ENCODE results near the gene SLC9A6. TPM values are rescaled to one million over a fixed set of nuclear protein-coding genes. Genes with fewer than 3 reads are reported as not detected.
"Not testable (repeated sequence)": the region's sequence is repeated elsewhere in the genome, so short reads cannot be mapped to it uniquely, and the experiment has no call there.

Gene SLC9A6
- total RNA-seq, 1 donor from 2014 or later, result 15.8 TPM

DNA sequence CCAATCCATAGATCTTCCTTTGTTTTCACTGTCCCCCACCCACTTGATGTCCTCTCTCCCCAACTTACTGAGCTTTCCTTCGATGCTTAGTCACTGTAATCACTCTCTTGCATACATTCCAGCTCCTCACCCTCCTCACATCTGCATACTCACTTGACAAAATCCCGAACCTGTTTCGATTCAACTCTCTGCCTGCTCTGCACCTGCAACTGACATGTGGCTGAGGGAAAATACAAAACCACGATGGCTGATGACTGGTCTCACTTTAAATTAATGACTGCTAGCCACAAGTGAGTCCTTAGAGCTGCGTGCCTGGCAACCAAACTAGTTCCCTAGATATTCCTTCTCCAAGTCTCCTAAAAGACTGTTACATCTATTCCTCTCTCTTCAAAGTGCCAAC lies 91.7 kb downstream of the SLC9A6 start:
- no peak for DNase-seq (ENCODE audit: extremely low spot score, unreplicated experiment)
- Mint-ChIP-seq H3K4me1 (ENCODE audit: unreplicated experiment) (no peaks in the 10 kb centered on the region), H3K9me3 (peaks cover 7% of the 10 kb centered on the region), H3K27me3 (peaks cover 6% of the 10 kb centered on the region), H3K4me3 (no peak overlapping the region), H3K27ac (no peak overlapping the region), H3K36me3 (no peaks in the 10 kb centered on the region)
- TF ChIP-seq, protein P1, sequence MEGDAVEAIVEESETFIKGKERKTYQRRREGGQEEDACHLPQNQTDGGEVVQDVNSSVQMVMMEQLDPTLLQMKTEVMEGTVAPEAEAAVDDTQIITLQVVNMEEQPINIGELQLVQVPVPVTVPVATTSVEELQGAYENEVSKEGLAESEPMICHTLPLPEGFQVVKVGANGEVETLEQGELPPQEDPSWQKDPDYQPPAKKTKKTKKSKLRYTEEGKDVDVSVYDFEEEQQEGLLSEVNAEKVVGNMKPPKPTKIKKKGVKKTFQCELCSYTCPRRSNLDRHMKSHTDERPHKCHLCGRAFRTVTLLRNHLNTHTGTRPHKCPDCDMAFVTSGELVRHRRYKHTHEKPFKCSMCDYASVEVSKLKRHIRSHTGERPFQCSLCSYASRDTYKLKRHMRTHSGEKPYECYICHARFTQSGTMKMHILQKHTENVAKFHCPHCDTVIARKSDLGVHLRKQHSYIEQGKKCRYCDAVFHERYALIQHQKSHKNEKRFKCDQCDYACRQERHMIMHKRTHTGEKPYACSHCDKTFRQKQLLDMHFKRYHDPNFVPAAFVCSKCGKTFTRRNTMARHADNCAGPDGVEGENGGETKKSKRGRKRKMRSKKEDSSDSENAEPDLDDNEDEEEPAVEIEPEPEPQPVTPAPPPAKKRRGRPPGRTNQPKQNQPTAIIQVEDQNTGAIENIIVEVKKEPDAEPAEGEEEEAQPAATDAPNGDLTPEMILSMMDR (conservative IDR thresholded peaks at IDR 0.05), result no peak

DNA sequence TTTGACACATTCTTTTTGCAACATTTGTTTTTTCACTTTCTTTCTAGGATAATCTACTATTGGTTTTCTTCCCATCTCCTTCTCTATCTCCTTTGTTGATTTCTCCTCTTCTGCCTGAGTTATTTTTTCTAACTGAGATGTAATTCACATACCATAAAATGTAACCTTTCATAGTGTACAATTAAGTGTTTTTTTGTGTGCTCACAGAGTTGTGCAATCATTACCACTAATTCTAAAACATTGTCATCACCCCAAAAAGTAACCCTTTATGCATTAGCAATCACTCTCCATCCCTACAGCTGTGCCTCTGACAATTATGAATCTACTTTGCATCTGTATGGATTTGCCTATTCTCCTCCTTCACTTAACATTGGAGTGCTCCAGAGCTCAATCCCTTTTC lies 95.5 kb downstream of the SLC9A6 start:
- DNase-seq (ENCODE audit: extremely low spot score, unreplicated experiment), result no peak
- Mint-ChIP-seq H3K36me3 (no peaks in the 10 kb centered on the region), H3K9me3 (peaks cover 7% of the 10 kb centered on the region), H3K27me3 (peaks cover 6% of the 10 kb centered on the region), H3K4me3 (no peak overlapping the region), H3K27ac (no peak overlapping the region), H3K4me1 (ENCODE audit: unreplicated experiment) (no peaks in the 10 kb centered on the region)
- TF ChIP-seq, protein P1 (conservative IDR thresholded peaks at IDR 0.05), result no peak

DNA sequence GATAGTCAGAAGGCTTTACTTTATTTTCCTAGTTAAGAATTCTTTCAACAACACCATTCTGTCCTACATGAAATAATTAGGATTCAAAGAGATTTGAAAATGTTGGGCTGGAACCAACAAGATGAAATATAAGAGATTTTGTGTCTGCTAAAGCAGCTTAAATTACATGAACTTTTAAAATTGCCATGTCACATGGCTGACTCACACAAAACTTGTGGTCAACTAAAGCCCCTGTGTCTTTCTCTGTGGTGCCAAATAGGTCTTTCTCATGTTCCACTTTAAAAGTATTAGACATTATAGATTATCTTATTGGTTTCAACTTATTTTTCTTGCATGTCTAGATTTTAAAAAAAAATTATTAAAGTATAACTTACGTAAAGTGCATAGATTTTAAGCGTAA lies 101.3 kb downstream of the SLC9A6 start:
- Mint-ChIP-seq H3K27ac (no peak overlapping the region), H3K4me1 (ENCODE audit: unreplicated experiment) (no peaks in the 10 kb centered on the region), H3K4me3 (no peak overlapping the region), H3K27me3 (no peaks in the 10 kb centered on the region), H3K9me3 (no peaks in the 10 kb centered on the region), H3K36me3 (no peaks in the 10 kb centered on the region)
- no peak for DNase-seq (ENCODE audit: extremely low spot score, unreplicated experiment)
- TF ChIP-seq, protein P1 (conservative IDR thresholded peaks at IDR 0.05), result no peak

DNA sequence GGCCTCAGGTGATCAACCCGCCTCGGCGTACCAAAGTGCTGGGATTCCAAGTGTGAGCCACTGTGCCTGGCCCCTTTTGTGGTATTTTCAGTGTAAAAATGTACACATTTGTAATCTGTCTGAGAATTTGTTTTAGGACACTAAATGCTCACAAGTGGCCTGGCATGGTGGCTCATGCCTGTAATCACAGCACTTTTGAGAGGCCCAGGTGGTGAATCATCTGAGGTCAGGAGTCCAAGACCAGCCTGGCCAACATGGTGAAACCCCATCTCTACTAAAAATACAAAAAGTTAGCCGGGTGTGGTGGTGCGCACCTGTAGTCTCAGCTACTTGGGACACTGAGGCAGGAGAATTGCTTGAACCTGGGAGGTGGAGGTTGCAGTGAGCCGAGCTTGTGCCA lies 106.7 kb downstream of the SLC9A6 start:
- H3K27me3 Mint-ChIP-seq; H3K4me1 Mint-ChIP-seq (ENCODE audit: unreplicated experiment); H3K4me3 Mint-ChIP-seq; H3K27ac Mint-ChIP-seq; H3K9me3 Mint-ChIP-seq; DNase-seq (ENCODE audit: extremely low spot score, unreplicated experiment); H3K36me3 Mint-ChIP-seq: not testable (repeated sequence)

DNA sequence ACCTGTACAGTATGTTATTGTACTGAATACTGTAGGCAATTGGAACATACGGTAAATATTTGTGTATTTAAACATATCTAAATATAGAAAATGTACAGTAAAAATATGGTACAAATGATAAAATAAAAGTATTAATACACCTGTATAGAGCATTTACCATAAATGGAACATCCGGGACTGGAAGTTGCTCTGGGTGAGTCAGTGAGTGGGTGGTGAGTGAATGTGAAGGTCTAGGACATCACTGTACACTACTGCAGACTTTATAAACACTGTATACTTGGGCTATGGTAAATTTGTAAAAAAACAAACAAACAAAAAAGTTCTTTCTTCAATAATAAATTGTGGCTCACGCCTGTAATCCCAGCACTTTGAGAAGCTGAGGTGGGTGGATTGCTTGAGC lies 109.7 kb downstream of the SLC9A6 start:
- Mint-ChIP-seq H3K4me3 (no peak overlapping the region), H3K9me3 (no peaks in the 10 kb centered on the region), H3K27ac (no peak overlapping the region), H3K36me3 (no peaks in the 10 kb centered on the region), H3K4me1 (ENCODE audit: unreplicated experiment) (no peaks in the 10 kb centered on the region), H3K27me3 (no peaks in the 10 kb centered on the region)
- DNase-seq (ENCODE audit: extremely low spot score, unreplicated experiment), result no peak
- TF ChIP-seq, protein P1 (conservative IDR thresholded peaks at IDR 0.05), result no peak

Other genes starting within 250 kb of the SLC9A6 start
- gene CT45A3, start 217.2 kb upstream of the SLC9A6 start, total RNA-seq (ENCODE audit: low replicate concordance), result not detected in 2 replicates
- not detected in 2 replicates for gene CT45A5, start 199.9 kb upstream of the SLC9A6 start, total RNA-seq (ENCODE audit: low replicate concordance)
- gene CT45A6, start 182.6 kb upstream of the SLC9A6 start, total RNA-seq (ENCODE audit: low replicate concordance), result not detected in 2 replicates
- not detected in 2 replicates for gene CT45A2, start 165.4 kb upstream of the SLC9A6 start, total RNA-seq (ENCODE audit: low replicate concordance)
- not detected in 2 replicates for gene CT45A7, start 148.2 kb upstream of the SLC9A6 start, total RNA-seq (ENCODE audit: low replicate concordance)
- gene CT45A8, start 130.9 kb upstream of the SLC9A6 start, total RNA-seq (ENCODE audit: low replicate concordance), result not detected in 2 replicates
- gene CT45A9, start 113.6 kb upstream of the SLC9A6 start, total RNA-seq (ENCODE audit: low replicate concordance), result not detected in 2 replicates
- gene CT45A10, start 92.0 kb upstream of the SLC9A6 start, total RNA-seq (ENCODE audit: low replicate concordance), result not detected in 2 replicates
- not detected in 2 replicates for gene SAGE1, start 91.7 kb upstream of the SLC9A6 start, total RNA-seq (ENCODE audit: low replicate concordance)
- gene MMGT1, start 11.4 kb upstream of the SLC9A6 start, total RNA-seq (ENCODE audit: low replicate concordance), result 18.3 and 19.3 TPM in 2 replicates
- 4.4 and 55.3 TPM in 2 replicates for gene FHL1, start 162.1 kb downstream of the SLC9A6 start, total RNA-seq (ENCODE audit: low replicate concordance)